ENCODE measurements around the gene PTPRH.

Gene PTPRH

DNA sequence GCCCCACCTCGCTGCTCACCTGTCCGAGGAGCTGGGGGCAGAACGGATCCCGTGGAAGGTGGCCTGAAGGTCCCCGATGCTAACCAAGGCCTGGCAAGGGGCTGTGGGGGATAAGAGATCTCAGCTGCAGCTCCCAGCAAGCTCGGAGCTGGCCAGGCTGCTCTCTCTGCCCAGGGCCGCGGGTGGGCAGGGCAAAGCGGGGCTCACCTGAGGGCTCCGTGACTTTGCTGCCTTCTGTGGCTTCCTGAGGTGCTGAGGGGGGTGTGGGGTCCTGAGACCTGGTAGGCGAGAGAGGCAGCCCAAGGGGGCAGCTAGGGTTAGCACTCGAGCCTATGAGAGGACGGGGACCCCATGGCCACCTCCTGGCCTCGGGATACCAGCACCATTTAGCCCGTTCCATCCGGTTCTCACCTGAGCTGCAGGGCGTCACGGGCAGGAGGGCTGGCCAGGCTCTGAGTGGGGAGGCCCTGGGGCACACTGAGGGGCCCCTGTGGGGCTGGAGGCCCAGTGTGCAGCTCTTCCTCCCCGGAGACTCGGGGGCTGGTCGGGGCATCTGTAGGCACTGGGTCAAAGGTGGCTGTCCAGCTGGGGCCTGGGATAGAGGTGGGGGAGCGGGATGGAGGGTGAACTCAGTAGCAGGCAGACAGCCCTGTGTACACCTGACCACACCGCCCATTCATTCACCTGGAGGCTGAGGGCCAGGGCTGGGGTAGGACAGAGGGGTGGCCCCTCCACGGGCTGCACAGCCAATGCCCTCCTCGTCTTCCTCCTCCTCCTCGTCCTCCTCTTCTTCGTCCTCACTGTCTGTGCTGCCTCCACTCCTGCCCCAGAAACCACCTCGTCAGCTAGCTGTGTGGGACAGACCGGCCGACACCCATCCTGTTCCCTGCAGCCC is 22.3 kb upstream of the PTPRH start:
- TF ChIP-seq, protein P1, sequence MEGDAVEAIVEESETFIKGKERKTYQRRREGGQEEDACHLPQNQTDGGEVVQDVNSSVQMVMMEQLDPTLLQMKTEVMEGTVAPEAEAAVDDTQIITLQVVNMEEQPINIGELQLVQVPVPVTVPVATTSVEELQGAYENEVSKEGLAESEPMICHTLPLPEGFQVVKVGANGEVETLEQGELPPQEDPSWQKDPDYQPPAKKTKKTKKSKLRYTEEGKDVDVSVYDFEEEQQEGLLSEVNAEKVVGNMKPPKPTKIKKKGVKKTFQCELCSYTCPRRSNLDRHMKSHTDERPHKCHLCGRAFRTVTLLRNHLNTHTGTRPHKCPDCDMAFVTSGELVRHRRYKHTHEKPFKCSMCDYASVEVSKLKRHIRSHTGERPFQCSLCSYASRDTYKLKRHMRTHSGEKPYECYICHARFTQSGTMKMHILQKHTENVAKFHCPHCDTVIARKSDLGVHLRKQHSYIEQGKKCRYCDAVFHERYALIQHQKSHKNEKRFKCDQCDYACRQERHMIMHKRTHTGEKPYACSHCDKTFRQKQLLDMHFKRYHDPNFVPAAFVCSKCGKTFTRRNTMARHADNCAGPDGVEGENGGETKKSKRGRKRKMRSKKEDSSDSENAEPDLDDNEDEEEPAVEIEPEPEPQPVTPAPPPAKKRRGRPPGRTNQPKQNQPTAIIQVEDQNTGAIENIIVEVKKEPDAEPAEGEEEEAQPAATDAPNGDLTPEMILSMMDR (IDR thresholded peaks at IDR 0.05; ENCODE audit: low read depth, low read length), result no peak
- DNase-seq (ENCODE audit: extremely low read depth, low read depth), result no peak

DNA sequence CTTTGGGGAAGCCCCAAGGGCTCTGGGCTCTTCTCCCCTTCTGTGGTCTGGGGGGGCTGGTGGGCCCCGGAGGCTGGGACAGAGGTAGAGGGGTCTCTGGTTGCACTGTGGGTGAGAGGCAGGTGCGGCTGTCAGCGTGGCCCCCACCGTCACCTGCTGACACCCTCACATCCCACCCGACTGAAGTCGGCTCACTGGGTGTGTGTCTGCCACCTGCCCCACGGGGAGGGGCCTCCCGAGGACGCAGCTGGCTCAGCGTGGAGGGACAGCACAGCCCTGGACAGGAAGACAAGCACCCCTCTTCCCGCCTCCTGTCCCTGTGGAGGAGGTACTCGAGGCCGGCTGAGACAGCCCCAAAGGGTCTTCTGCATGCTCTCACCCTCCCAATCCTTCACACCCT is 21.5 kb upstream of the PTPRH start:
- TF ChIP-seq, protein P1 (IDR thresholded peaks at IDR 0.05; ENCODE audit: low read depth, low read length), result no peak

GRCh38 chr19:55230329-55230728 is 21.0 kb upstream of the PTPRH start:
- TF ChIP-seq, protein P1 (IDR thresholded peaks at IDR 0.05; ENCODE audit: low read depth, low read length), result no peak

More for the DNA sequence above, 21.5 kb upstream of the PTPRH start:
- DNase-seq (ENCODE audit: extremely low read depth, low read depth), result no peak

DNA sequence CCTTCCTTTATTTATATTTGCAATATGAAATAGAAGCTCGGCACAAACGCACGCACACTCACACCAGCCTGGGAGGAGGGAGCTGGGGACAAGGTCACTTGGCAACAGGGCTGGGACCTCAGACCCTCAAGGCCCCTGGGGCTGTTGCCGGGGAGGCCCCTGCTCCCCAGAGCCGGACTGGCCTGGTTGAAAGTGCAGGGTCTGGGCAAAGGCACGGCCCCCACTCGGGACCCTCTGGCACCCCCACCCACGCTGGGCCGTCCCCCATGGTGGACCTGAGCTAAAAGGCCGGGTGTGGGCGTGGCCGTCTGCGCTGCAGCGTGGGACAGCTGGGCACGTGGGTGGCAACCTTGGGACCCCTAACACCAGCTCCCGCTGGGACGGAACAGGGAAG is 20.5 kb upstream of the PTPRH start:
- DNase-seq (ENCODE audit: extremely low read depth, low read depth), result no peak
- TF ChIP-seq, protein P1 (IDR thresholded peaks at IDR 0.05; ENCODE audit: low read depth, low read length), result no peak

More at GRCh38 chr19:55230329-55230728, 21.0 kb upstream of the PTPRH start:
- no peak for DNase-seq (ENCODE audit: extremely low read depth, low read depth)

DNA sequence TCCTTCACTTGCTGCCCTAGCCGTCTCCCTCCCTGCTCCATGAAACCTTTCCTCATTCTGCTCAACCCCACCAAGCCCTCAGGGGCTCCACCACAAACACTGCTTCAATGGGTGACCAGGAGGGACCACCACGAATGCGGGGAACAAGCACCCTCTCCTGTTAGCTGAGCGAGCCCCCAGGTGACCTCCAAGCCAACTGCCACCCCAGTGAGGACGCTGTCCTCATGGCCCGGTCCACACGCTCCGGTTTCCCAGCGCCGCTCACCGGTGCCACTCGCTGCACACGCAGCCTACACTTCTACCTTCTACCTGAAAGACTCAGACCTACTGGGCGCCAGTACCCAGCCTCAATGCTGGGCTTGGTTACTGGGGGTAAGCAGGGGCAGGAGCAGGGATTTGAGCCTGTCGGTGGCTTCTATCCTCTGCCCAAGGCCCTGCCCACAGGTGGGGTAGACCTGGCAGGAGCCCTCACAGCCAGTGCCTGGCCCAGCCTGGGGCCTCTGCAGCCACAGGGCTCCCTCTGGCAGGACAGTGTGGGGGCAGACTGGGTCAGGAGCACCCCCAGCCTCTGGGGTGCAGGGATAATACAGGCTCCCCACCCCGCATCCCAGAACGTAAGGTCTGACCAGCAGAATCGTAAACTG is 20.0 kb upstream of the PTPRH start:
- TF ChIP-seq, protein P1 (IDR thresholded peaks at IDR 0.05; ENCODE audit: low read depth, low read length), result no peak
- no peak for DNase-seq (ENCODE audit: extremely low read depth, low read depth)

- DNase-seq (ENCODE audit: extremely low read depth, low read depth), result no peak
- TF ChIP-seq, protein P1 (IDR thresholded peaks at IDR 0.05; ENCODE audit: low read depth, low read length), result no peak
Observed at GRCh38 chr19:55228403-55229031, 19.2 kb upstream of the PTPRH start, which contains the start of gene TMEM86B. TMEM86B (minus strand) TSS chr19:55228763; CDS start chr19:55228741, 22 bp downstream.

Measured in AG09319 (cell line).